ENCODE data around the gene CALCOCO2. TPM values are rescaled to one million over a fixed set of nuclear protein-coding genes. Genes with fewer than 3 reads are reported as not detected.

The CALCOCO2 gene
- total RNA-seq, 2 donors from 2014 or later: 112 to 152 TPM

DNA sequence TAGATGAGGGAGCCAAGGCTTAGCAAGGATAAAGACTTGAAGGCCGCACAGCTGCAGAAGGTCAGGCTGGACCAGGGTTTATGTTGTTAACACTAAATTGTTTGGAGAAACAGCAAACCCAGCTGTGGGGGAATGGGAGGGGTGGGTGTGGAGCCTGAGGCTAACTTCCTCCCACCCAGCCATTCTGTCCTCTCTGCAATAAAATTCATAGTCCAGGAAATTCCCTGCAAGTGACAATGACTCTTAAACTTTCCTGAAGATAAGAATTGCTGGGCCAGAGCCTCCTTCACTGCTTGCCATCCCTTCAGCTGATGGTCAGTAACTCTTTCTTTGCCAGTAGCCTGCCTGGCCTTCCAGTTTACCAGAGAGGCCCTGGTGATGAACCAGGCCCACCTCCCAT lies 42.4 kb downstream of the CALCOCO2 start:
- Histone ChIP-seq H3K4me3 (no peak overlapping the region), H3K4me1 (peaks cover 0 to 37% of the 10 kb centered on the region in 2 donors)

DNA sequence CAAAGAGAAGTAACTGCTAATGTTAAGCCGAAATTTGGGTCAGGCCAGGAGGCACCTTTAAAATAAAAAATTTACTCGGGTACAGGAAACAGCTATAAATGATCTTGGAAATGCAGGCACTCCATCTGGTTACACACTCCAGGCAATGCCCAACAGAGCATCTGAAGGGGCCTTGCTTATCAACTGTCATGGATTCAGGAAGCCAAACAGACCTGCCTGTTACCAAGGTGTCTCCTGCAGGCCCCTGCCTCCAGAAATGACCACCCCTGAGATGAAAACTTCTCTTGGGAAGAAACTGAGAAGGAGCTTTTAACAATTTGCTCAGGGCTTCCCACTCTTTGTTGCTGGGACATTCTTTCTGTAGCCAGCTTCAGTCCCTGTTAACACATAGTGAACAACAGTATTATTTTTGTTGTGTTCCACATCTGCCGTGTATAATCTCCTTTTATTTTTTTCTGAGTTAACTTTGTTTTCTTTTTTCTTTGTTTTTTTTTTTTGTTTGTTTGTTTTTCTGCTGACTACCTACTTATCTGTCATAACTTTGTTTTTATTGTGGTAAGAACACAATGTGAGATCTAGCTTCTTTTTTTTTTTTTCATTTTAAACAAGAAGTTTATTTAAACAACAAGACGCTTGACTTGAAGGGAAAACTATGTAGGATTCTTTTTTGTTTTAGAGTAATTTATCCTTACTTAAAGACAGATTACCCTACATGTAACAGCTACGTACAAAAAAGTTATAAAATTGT lies 43.0 kb downstream of the CALCOCO2 start:
- Histone ChIP-seq H3K4me1 (peaks cover 0 to 37% of the 10 kb centered on the region in 2 donors), H3K27me3 (no peaks in the 10 kb centered on the region), H3K9me3 (no peaks in the 10 kb centered on the region), H3K27ac (peak overlapping the region; percentile 56 to 73), H3K4me3 (no peak overlapping the region), H3K36me3 (no peaks in the 10 kb centered on the region)
- TF ChIP-seq, protein P1, sequence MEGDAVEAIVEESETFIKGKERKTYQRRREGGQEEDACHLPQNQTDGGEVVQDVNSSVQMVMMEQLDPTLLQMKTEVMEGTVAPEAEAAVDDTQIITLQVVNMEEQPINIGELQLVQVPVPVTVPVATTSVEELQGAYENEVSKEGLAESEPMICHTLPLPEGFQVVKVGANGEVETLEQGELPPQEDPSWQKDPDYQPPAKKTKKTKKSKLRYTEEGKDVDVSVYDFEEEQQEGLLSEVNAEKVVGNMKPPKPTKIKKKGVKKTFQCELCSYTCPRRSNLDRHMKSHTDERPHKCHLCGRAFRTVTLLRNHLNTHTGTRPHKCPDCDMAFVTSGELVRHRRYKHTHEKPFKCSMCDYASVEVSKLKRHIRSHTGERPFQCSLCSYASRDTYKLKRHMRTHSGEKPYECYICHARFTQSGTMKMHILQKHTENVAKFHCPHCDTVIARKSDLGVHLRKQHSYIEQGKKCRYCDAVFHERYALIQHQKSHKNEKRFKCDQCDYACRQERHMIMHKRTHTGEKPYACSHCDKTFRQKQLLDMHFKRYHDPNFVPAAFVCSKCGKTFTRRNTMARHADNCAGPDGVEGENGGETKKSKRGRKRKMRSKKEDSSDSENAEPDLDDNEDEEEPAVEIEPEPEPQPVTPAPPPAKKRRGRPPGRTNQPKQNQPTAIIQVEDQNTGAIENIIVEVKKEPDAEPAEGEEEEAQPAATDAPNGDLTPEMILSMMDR (IDR thresholded peaks at IDR 0.05): no peak
- DNase-seq (ENCODE audit: low spot score): no peak

More for the DNA sequence above, 42.4 kb downstream of the CALCOCO2 start:
- TF ChIP-seq, protein P1 (IDR thresholded peaks at IDR 0.05): no peak
- H3K27me3 ChIP-seq: no peaks in the 10 kb centered on the region
- H3K27ac ChIP-seq: peak overlapping the region; percentile 56 to 73
- H3K36me3 ChIP-seq: no peaks in the 10 kb centered on the region
- no peaks in the 10 kb centered on the region for H3K9me3 ChIP-seq
- DNase-seq (ENCODE audit: low spot score): no peak

DNA sequence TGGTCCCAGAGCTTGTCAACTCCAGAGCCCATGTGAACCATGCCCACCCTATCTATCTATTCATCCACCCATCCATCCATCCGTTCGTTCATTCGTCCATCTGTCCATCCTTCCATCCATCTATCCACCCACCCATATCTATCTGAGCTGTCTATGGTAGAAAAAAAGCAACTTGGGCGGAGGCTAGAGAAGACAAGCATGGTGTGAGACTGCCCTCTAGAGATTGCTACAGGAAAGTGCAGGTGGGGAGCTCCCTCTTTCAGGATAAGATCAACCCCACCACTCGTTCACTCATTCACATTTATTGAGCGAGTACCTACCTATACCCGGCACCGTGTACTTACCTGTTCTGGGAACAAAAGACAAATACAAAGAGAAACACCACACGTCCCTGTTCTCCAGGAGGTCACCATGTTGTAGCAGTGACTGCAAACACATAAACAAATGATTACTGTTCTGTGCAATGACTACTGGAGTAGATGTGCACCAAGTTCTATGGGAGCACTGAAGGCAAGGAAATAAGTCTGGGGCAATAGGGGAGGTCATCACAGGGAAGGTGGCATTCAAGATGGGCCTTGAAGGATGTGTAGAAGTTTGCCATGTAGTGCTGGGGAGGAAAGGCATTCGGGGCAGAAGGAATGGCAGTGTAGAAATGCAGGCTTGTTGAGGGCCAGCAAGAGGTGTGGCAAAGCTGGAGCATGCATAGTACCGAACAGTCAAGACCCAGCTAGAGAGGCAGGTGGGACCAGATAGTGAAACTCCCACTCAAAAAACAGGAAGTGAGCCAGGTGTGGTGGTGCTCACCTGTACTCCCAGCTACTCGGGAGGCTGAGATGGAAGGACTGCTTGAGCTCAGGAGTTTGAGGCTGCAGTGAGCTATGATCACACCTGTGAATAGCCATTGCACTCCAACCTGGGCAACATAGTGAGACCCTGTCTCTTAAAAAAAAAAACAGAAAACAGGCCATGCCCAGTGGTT lies 48.4 kb downstream of the CALCOCO2 start:
- Histone ChIP-seq H3K4me1 (no peaks in the 10 kb centered on the region), H3K27ac (no peak overlapping the region), H3K36me3 (no peaks in the 10 kb centered on the region), H3K9me3 (no peaks in the 10 kb centered on the region), H3K4me3 (no peak overlapping the region), H3K27me3 (no peaks in the 10 kb centered on the region)
- TF ChIP-seq, protein P1 (IDR thresholded peaks at IDR 0.05): peak; percentile 93 to 95
- no peak for DNase-seq (ENCODE audit: low spot score)

DNA sequence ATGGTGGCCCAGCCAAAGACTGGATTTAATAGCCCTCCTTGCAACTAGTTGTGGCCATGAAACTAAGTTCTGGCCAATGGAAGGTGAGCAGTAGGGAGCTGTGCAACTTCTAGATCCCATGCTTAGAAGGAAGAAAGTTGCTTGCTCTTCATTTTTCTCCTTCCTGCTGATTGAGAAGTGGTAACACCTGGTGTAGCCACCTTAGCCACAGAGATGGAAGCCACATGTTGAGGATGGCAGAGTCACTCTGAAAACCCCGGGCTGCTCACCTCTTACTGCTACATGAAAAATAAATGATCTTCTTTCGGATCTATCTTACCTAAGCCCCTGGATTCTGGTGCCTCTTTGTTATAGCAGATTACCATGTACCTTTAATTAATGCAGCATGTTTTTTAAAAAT lies 51.4 kb downstream of the CALCOCO2 start:
- TF ChIP-seq, protein P1 (IDR thresholded peaks at IDR 0.05): no peak
- Histone ChIP-seq H3K4me3 (no peak overlapping the region), H3K27ac (no peak overlapping the region), H3K36me3 (no peaks in the 10 kb centered on the region), H3K9me3 (no peaks in the 10 kb centered on the region), H3K4me1 (peaks cover 0 to 6% of the 10 kb centered on the region in 2 donors), H3K27me3 (no peaks in the 10 kb centered on the region)
- DNase-seq (ENCODE audit: low spot score): no peak

DNA sequence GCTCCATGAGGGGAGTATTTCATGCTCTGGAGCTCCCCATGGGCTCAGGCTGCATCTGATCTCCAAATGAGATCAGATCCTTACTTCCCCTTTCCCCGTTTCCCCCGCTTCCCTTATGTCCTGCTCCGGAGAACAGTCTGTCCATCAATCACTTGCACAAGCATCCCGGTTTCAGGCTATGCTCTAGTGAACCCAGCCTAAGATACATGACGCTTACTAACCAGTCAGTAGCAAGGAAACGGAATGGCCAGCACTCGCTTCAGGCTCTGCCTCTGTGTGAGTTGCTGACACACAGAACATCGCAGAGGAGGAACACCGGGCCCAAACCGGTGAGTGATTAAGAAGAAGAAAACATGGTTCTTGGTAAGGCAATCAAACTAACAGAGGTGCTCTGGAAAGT lies 52.3 kb downstream of the CALCOCO2 start:
- Histone ChIP-seq H3K27ac (no peak overlapping the region), H3K36me3 (no peaks in the 10 kb centered on the region), H3K9me3 (no peaks in the 10 kb centered on the region), H3K4me1 (peaks cover 0 to 6% of the 10 kb centered on the region in 2 donors), H3K27me3 (no peaks in the 10 kb centered on the region), H3K4me3 (no peak overlapping the region)
- TF ChIP-seq, protein P1 (IDR thresholded peaks at IDR 0.05): no peak
- no peak for DNase-seq (ENCODE audit: low spot score)
